SK-N-SH treated with all-trans-retinoic acid at 6 μM for 48 hours (cell line): ENCODE measurements around the gene MRPL38.

Experiments
- ATAC-seq: fragments of 200-7000 bp; cut with Tn5 transposase; 3 replicates; pipeline ENCODE4 v1.9.1; 2020; ENCODE audit warnings: mild to moderate bottlenecking, moderate library complexity
- ARNTL ChIP-seq: fragments of 450-650 bp; formaldehyde crosslinking; IDR thresholded peaks from 2 replicates; pipeline ENCODE4 v1.5.0; 2020; ENCODE audit warnings: low read depth, mild to moderate bottlenecking, moderate library complexity, borderline replicate concordance
- BACH2 ChIP-seq: fragments of 250-450 bp; sonication (Bioruptor Pico); IDR thresholded peaks from 2 replicates; pipeline ENCODE4 v1.9.0; 2021; ENCODE audit warnings: mild to moderate bottlenecking, borderline replicate concordance
- CSDC2 ChIP-seq: fragments of 250-450 bp; sonication (Bioruptor Pico); IDR thresholded peaks from 2 replicates; pipeline ENCODE4 v1.5.0; 2020; ENCODE audit warnings: mild to moderate bottlenecking, moderate library complexity
- ESRRG ChIP-seq: fragments of 250-450 bp; sonication (Bioruptor Pico); IDR thresholded peaks from 2 replicates; pipeline ENCODE4 v1.6.1; 2021; ENCODE audit warnings: mild to moderate bottlenecking
- GLIS3 ChIP-seq: fragments of 250-450 bp; sonication (Bioruptor Pico); IDR thresholded peaks from 2 replicates; pipeline ENCODE4 v1.5.0; 2020; ENCODE audit warnings: mild to moderate bottlenecking, moderate library complexity
- ISL1 ChIP-seq: fragments of 250-450 bp; sonication (Bioruptor Pico); IDR thresholded peaks from 2 replicates; pipeline ENCODE4 v2.1.2; 2022; ENCODE audit warnings: mild to moderate bottlenecking, moderate library complexity
- OSR1 ChIP-seq: fragments of 250-450 bp; sonication (Bioruptor Pico); IDR thresholded peaks from 2 replicates; pipeline ENCODE4 v1.8.0; 2022; ENCODE audit warnings: moderate library complexity, mild to moderate bottlenecking, inconsistent platforms
- PPARA ChIP-seq: fragments of 250-450 bp; sonication (Bioruptor Pico); IDR thresholded peaks from 2 replicates; pipeline ENCODE4 v1.5.0; 2020; ENCODE audit warnings: mild to moderate bottlenecking, borderline replicate concordance
- RARB ChIP-seq: fragments of 250-450 bp; sonication (Bioruptor Pico); IDR thresholded peaks from 2 replicates; pipeline ENCODE4 v1.8.0; 2021; ENCODE audit warnings: mild to moderate bottlenecking, moderate library complexity
- SNAI2 ChIP-seq: fragments of 250-450 bp; sonication (Bioruptor Pico); IDR thresholded peaks from 2 replicates; pipeline ENCODE4 v1.5.0; 2020; ENCODE audit warnings: mild to moderate bottlenecking, moderate library complexity
- TCF4 ChIP-seq: fragments of 250-450 bp; sonication (Bioruptor Pico); IDR thresholded peaks from 2 replicates; pipeline ENCODE4 v1.8.0; 2021; ENCODE audit warnings: mild to moderate bottlenecking, moderate library complexity, borderline replicate concordance
- TOX ChIP-seq: fragments of 250-450 bp; sonication (Bioruptor Pico); IDR thresholded peaks from 2 replicates; pipeline ENCODE4 v1.8.0; 2021; ENCODE audit warnings: mild to moderate bottlenecking, moderate library complexity, borderline replicate concordance
- ZC3H10 ChIP-seq: fragments of 250-450 bp; sonication (Bioruptor Pico); IDR thresholded peaks from 2 replicates; pipeline ENCODE4 v1.5.1; 2021; ENCODE audit warnings: mild to moderate bottlenecking, moderate library complexity
- ZFP3 ChIP-seq: fragments of 250-450 bp; sonication (Bioruptor Pico); IDR thresholded peaks from 2 replicates; pipeline ENCODE4 v1.5.0; 2020; ENCODE audit warnings: mild to moderate bottlenecking, moderate library complexity
- ZFP30 ChIP-seq: fragments of 450-650 bp; formaldehyde crosslinking; IDR thresholded peaks from 2 replicates; pipeline ENCODE4 v1.5.0; 2022; ENCODE audit warnings: mild to moderate bottlenecking, moderate library complexity
- ZNF565 ChIP-seq: fragments of 450-650 bp; formaldehyde crosslinking; conservative IDR thresholded peaks from 2 replicates; pipeline ENCODE4 v1.5.0; 2020; ENCODE audit warnings: low read depth, mild to moderate bottlenecking, moderate library complexity
- ZNF70 ChIP-seq: fragments of 450-650 bp; formaldehyde crosslinking; IDR thresholded peaks from 2 replicates; pipeline ENCODE4 v1.5.0; 2020; ENCODE audit warnings: mild to moderate bottlenecking, moderate library complexity
- ZNF8 ChIP-seq: fragments of 450-650 bp; formaldehyde crosslinking; IDR thresholded peaks from 2 replicates; pipeline ENCODE4 v1.5.0; 2020; ENCODE audit warnings: mild to moderate bottlenecking, moderate library complexity
- TF ChIP-seq, protein P1 (sequence below): fragments of 250-450 bp; sonication (Bioruptor Pico); IDR thresholded peaks from 2 replicates; pipeline ENCODE4 v1.5.1; 2021; ENCODE audit warnings: mild to moderate bottlenecking, moderate library complexity
- TF ChIP-seq, protein P2 (sequence below): fragments of 250-450 bp; sonication (Bioruptor Pico); IDR thresholded peaks from 2 replicates; pipeline ENCODE4 v1.5.1; 2020; ENCODE audit warnings: low read depth, mild to moderate bottlenecking, moderate library complexity
- TF ChIP-seq, protein P3 (sequence below): fragments of 250-450 bp; sonication (Bioruptor Pico); IDR thresholded peaks from 2 replicates; pipeline ENCODE4 v1.8.0; 2021; ENCODE audit warnings: low read depth, mild to moderate bottlenecking, moderate library complexity, borderline replicate concordance

The MRPL38 gene

DNA sequence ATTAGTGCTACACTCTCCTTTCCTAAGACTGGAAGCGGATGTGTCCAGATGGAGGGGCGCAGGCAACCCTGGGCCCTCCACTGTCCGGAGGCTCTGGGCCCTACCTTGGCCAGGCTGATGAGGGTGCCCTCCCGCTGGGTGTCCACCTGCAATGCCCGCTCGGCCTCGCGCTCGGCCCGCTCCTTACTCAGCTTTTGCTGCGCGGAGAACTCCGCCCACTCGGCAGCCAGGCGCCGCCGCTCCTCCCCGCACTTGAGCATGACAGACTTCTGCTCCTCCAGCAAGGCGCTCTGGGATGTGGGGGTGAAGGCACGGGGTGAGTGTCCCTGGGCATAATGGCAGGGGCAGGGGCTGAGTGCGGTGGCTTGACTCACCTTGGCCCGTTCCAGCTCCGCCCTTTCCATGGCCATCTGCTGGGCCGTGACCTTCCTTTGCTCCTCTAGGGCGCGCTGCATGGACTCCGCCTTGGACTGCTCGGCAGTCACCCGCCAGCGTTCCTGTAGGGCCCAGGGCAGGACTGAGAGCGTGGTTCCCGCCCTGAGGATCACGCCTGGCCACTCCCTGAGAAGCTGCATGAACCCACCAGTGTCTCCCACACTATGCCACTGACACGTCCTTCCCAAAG is 10.1 kb upstream of the MRPL38 start:
- no peak for ATAC-seq

DNA sequence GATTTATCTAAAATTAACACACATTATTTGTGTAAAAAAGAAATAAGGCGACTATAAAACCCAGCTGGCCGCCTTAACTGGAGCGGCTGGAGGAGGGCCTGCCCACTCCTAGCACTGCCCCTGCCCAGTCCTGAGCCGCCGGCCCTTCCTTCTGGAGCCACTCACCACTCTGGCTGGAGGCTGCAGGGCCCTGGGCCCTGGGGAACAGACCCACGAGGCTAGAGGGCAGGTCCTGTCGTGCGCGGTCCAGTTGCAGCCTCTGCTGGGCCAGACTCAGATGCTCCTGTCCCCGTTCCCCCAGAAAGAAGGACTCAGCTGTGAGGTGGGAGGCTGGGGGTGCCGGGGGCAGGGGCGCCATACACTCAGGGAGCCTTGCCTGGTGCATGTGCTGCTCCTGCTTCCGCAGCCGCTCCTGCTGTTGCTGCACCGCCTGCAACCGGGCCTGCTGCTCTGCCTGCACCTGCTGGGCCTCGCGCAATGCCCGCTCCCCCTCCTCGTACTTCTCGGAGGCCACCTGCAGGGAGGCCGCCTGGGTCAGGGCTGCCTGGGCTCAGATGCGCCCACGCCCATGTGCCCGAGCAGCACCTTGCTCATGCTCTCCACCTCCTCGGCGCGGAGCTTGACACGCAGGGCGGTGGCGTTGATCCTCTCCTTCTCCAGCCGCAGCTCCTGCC is 9.0 kb upstream of the MRPL38 start:
- TF ChIP-seq GLIS3 (CRISPR knock-in tag) (no peak), ZC3H10 (no peak)
- TF ChIP-seq, protein P1, sequence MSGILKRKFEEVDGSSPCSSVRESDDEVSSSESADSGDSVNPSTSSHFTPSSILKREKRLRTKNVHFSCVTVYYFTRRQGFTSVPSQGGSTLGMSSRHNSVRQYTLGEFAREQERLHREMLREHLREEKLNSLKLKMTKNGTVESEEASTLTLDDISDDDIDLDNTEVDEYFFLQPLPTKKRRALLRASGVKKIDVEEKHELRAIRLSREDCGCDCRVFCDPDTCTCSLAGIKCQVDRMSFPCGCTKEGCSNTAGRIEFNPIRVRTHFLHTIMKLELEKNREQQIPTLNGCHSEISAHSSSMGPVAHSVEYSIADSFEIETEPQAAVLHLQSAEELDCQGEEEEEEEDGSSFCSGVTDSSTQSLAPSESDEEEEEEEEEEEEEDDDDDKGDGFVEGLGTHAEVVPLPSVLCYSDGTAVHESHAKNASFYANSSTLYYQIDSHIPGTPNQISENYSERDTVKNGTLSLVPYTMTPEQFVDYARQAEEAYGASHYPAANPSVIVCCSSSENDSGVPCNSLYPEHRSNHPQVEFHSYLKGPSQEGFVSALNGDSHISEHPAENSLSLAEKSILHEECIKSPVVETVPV (CRISPR knock-in tag): no peak

More for the DNA sequence above, 10.1 kb upstream of the MRPL38 start:
- TF ChIP-seq ZFP3: no peak
- TF ChIP-seq ZFP30: no peak
- TF ChIP-seq ISL1 (CRISPR knock-in tag): no peak
- TF ChIP-seq ZNF565 (CRISPR knock-in tag): no peak

DNA sequence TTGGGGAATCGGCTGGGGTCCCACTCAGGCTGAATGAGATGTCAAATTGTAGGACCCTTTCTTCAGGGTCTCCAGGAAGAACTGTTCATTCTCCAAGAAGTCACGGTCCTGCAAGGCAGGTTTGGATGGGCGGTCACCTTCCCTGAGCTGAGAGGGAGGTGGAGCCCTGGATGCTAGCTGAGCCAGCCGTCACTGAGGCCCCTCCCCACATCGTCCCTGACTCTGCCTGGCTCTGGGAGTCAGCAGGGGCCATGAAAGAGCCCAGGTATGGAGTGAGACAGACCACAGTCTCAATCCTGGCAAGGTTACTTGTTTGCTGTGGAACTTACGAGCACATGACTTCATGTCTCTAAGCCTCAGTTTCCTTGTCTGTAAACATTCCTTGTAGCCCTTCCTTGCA is 6.0 kb upstream of the MRPL38 start:
- TF ChIP-seq ESRRG: no peak
- TF ChIP-seq TOX (CRISPR knock-in tag): no peak
- no peak for TF ChIP-seq TCF4 (CRISPR knock-in tag)
- TF ChIP-seq BACH2 (CRISPR knock-in tag): no peak
- TF ChIP-seq CSDC2 (CRISPR knock-in tag): no peak
- TF ChIP-seq, protein P2, sequence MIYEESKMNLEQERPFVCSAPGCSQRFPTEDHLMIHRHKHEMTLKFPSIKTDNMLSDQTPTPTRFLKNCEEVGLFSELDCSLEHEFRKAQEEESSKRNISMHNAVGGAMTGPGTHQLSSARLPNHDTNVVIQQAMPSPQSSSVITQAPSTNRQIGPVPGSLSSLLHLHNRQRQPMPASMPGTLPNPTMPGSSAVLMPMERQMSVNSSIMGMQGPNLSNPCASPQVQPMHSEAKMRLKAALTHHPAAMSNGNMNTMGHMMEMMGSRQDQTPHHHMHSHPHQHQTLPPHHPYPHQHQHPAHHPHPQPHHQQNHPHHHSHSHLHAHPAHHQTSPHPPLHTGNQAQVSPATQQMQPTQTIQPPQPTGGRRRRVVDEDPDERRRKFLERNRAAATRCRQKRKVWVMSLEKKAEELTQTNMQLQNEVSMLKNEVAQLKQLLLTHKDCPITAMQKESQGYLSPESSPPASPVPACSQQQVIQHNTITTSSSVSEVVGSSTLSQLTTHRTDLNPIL (CRISPR knock-in tag): no peak
- TF ChIP-seq, protein P1 (CRISPR knock-in tag): no peak
- TF ChIP-seq OSR1 (CRISPR knock-in tag): no peak
- no peak for TF ChIP-seq ISL1 (CRISPR knock-in tag)
- TF ChIP-seq GLIS3 (CRISPR knock-in tag): no peak
- no peak for TF ChIP-seq ZNF8 (CRISPR knock-in tag)
- TF ChIP-seq ZFP30: no peak
- no peak for ATAC-seq

More for the DNA sequence above, 9.0 kb upstream of the MRPL38 start:
- ATAC-seq: no peak

DNA sequence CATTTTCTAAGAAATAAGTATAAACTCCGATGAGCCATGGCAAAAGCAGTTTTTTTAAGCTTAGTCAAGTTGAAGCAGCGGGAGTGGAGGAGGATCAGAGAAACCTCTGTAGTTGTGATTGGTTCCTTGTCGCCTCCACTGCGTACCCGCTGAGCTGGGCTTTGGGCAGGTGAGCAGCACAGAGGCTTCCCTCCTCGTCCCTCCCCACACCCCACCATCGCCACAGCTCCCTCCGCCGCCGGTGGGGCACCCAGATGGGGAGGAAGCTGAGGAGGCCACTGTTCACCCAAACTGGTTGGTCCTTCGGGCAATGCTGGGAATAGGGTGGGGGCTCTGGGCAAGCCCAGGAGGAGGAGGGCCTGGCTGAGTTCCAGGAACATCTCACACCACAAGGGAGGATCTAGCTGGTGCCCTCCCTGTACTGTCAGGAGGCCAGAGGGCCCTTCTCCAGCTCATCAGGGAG is 5.2 kb upstream of the MRPL38 start:
- ATAC-seq: no peak
- TF ChIP-seq ISL1 (CRISPR knock-in tag): no peak
- TF ChIP-seq PPARA (CRISPR knock-in tag): no peak
- TF ChIP-seq RARB (CRISPR knock-in tag): no peak
- TF ChIP-seq ARNTL (CRISPR knock-in tag): no peak
- TF ChIP-seq, protein P3, sequence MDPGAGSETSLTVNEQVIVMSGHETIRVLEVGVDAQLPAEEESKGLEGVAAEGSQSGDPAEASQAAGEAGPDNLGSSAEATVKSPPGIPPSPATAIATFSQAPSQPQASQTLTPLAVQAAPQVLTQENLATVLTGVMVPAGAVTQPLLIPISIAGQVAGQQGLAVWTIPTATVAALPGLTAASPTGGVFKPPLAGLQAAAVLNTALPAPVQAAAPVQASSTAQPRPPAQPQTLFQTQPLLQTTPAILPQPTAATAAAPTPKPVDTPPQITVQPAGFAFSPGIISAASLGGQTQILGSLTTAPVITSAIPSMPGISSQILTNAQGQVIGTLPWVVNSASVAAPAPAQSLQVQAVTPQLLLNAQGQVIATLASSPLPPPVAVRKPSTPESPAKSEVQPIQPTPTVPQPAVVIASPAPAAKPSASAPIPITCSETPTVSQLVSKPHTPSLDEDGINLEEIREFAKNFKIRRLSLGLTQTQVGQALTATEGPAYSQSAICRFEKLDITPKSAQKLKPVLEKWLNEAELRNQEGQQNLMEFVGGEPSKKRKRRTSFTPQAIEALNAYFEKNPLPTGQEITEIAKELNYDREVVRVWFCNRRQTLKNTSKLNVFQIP (CRISPR knock-in tag): no peak
- TF ChIP-seq ZNF70 (CRISPR knock-in tag): no peak
- TF ChIP-seq BACH2 (CRISPR knock-in tag): no peak
- no peak for TF ChIP-seq SNAI2 (CRISPR knock-in tag)
